Stromal cell of bone marrow (primary cell): ENCODE data around the gene ST3GAL2.
"Not testable (repeated sequence)": the region's sequence is repeated elsewhere in the genome, so short reads cannot be mapped to it uniquely, and the experiment has no call there.

Experiments
- DNase-seq: peaks from one replicate; pipeline ENCODE4 v3.0.0-alpha.2; 2012; ENCODE audit warnings: low read depth

ST3GAL2 gene

DNA sequence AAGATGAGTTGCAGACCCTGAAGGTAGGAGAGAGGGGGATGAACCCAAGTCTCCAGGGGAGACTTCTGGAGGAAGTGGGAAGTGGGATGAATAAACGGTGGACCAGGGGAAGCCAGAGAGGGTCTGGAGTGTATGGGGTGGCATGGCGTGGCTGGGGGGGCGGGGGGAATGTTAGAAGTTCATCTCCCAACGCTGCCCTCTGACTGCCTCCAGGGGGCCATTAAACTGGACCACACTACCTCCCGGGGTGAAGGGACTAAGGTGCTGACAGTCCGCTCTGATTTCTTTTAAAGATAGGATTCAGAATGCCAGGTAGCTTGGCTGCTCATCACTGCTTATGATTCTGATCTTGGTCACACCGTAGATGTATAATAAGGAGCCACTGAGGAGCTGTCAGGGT lies 21.2 kb downstream of the ST3GAL2 start:
- no peak for DNase-seq

- DNase-seq, result no peak
Observed at GRCh38 chr16:70416748-70417616, 21.9 kb downstream of the ST3GAL2 start.

- DNase-seq, result not testable (repeated sequence)
Observed at GRCh38 chr16:70413572-70413971, 25.3 kb downstream of the ST3GAL2 start.

- no peak for DNase-seq
Observed at GRCh38 chr16:70412385-70412784, 26.5 kb downstream of the ST3GAL2 start.

- no peak for DNase-seq
Observed at GRCh38 chr16:70410734-70411133, 28.2 kb downstream of the ST3GAL2 start.

DNA sequence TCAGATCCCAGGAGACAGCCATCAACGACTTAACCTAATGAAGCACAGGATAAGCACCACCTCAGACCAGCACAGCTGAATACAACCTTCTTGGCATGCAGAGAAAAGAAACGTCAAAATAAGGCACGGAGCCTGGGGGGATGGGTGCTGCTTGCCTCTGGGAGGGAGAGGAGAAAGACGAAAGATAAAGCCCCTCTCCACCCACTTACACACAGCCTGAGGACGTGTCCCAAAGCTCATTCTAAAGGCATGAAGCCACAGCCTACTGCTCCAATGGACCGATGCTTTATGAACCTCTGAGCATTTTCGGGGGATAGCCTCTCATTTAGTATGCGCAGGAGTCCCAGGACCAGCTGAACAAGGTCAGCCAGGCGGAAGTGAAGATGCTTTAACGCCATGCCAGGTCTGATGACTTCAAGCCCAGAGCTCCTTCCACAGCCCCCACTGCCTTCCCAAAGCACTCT lies 31.1 kb downstream of the ST3GAL2 start:
- DNase-seq, result no peak

- not testable (repeated sequence) for DNase-seq
Observed at GRCh38 chr16:70406104-70406503, 32.8 kb downstream of the ST3GAL2 start.

DNA sequence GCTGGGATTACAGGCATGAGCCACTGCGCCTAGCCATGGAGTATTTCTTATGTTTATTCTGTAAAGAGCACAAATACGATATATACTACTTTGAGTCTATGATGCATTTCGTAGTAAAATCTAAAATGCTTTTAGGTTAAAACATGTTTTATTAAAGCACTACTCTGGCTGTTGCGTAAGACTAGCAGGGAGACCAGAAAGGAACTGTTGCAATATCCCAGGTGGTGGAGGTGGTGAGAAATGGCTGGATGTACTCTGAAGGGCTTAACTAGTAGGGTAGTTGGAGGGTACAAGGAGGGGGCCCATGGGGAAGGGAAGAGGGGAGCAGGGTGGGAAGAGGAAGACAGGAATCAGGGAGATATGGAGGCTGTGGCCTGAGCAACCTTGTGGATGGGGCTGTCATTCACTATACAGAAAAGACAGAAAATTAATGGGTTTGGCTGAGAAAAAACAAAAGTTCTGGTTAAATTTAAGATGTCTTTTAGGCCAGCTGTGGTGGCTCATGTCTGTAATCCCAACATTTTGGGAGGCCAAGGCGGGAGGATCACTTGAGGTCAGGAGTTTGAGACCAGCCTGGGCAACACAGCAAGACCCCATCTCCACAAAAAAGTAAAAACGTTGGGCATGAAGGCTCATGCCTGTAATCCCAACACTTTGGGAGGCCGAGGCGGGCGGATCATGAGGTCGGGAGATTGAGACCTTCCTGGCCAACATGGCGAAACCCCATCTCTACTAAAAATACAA lies 35.8 kb downstream of the ST3GAL2 start:
- no peak for DNase-seq

GRCh38 chr16:70399951-70400350 lies 38.9 kb downstream of the ST3GAL2 start:
- DNase-seq, result no peak

- DNase-seq, result no peak
Observed at GRCh38 chr16:70399381-70399780, 39.5 kb downstream of the ST3GAL2 start.

DNA sequence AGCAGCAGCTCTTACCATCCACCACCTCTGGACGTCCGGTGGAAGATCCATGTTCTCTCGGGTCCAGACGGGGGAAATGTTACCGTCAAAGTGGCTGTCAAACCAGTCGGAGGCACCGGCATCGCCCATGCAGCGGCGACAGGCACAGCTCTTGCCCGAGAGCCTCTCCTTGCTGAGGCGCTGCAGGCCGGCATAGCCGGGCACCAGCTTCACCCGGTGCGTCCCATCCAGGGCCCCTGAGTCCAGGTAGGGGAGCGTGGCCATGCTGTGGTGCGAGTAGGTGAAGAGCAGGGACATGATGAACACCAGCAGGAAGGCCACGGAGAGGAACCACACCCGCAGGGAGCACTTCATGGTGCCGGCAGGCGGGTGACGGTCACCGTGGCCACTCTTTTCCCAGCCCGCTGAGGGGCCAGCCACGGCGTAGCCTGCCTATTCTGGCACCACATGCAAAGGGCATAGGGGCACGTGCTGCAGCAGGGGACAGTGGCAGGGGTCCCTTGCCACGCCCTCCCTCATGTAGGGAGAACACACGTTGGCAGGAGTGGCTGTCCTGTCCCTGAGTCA lies 40.6 kb downstream of the ST3GAL2 start:
- DNase-seq, result no peak

- DNase-seq, result no peak
Observed at GRCh38 chr16:70396246-70396904, 42.5 kb downstream of the ST3GAL2 start.

DNA sequence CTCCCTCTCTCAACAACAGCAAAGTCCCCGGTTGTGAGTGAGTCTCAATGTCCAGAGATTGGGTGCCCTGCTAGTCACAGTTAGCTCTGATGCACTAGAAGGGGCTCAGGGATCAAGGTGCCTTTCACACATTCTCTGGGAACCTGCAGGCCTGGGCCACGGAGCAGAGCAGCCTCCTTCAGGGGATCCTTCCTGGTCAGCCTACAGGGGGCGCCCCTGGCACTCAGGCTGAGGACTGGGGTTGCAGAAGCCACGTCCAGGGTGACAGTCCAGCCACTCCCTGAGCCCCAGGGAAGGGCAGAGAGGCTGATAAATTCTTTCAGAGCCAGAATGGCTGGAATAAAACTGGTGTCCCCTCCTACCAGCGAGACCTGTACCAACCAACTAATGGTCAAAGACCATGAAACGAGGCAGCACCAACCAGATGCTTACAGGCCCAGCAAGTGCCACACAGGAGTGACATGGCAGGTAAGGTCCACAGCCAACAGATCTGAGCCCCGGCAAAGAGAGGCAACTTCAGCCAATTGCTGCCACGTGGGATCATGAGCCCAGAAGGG lies 43.5 kb downstream of the ST3GAL2 start:
- DNase-seq, result no peak

DNA sequence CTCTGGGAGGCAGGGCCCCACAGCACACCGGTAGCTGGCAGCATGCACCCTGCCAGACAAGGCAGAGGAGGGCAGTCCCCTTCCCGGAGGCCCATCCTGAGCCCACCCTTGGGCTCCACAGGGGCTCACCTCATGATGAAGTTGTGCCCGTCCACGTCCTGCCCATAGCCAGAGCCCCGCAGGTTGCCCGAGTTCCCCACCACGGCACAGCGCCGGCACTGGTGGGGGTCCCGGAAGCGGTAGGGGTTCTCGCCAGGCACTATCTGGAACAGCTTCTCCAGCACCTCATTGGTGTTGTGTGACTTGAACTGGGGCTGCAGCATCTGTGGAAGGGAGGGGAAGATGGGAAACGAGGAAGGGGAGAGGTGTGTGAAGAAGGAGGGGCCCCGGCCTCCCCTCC lies 44.0 kb downstream of the ST3GAL2 start:
- DNase-seq, result no peak

DNA sequence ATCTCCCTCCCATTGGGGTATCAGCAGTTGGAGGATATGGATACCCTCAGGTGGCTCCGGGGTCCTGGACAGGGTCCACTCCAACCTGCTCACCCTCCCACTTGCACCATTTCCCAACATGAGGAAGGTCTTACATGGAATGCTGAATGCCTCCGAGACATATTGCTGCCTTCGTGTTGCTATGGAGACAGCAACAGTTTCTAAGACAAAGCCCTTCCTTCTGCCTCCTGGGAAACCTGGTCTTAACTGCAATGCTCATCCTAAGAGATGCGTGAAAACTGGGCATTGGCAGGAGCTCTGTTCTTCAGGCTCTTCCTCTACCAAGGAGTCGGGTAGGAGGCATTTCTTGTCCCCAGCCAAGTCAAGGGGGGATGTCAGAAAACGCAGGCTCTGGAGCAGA lies 45.2 kb downstream of the ST3GAL2 start:
- no peak for DNase-seq

DNA sequence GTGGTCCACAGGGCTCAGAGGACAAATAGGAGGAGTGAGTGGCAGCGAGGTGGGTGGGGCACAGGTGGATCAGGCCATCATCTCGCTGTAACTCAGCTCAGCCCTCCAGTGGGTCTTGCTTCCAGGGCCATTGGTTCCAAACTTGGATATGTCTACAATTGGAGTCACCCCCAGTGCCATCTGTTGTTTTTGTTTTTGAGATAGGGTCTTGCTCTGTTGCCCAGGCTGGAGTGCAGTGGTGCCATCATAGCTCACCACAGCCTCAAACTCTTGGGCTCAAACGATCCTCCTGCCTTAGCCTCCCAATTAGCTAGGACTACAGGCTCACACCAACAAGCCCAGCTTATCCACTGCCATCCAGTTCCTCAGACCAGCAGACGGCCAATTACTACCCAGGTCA lies 46.3 kb downstream of the ST3GAL2 start:
- no peak for DNase-seq

DNA sequence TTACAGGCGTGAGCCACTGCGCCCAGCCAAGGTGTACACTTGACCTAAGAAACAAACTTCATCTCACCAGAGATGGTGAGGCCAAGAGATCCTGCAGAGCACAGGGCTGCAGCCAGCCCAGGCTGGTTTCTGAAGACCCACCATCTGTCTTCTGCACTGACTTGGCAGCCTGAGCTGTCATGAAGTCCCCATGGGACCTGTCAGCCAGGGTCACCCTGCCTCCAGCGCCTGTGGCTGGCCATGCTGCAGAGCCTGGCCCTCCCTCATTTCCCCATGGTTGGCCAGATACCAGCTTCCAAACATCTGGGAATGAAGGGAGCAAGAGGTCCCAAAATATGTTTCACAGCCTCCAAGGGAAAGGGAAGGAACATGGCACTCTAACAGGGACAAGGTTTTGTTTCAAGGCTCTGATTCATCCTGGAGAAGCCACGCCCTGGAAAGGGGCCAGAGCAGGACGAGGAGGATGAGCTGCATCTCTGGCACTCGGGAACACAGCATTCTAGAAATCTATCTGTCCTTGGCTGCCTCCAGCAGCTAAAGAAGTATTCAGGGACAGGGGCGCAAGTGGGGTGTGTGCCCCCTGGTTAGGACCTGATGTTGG lies 46.9 kb downstream of the ST3GAL2 start:
- peak; percentile 53 for DNase-seq

- no peak for DNase-seq
Observed at GRCh38 chr16:70391446-70391845, 47.5 kb downstream of the ST3GAL2 start.

DNA sequence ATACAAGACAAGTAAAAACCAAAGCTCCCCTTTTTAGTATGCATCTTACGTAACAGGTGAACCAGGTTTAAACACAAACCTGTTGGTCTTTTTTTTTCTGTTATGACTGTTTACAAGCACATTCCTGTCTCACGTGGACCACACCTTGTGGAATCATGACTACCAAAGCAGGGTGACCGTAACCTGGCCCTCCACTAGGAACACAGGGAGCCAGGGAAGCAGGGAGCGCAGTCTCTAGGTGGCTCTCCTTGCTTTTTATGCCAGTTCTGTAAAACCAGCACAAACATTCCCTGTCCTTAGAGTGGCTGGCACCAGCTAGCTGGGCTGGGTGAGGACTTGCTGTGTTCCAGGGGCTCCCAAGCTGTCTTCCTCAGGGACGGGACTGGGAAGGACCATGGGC lies 48.1 kb downstream of the ST3GAL2 start:
- DNase-seq, result no peak

- no peak for DNase-seq
Observed at GRCh38 chr16:70388006-70388680, 50.8 kb downstream of the ST3GAL2 start.
